Activated CD8-positive, alpha-beta memory T cell treated with anti-CD3 and anti-CD28 coated beads, Interleukin-2, amount 50 U/mL, for 48 hours (primary cell): ENCODE results near the gene CDR2.
"Not testable (repeated sequence)": the region's sequence is repeated elsewhere in the genome, so short reads cannot be mapped to it uniquely, and the experiment has no call there.

Source experiments
- DNase-seq: peaks from one replicate; pipeline ENCODE4 v3.0.0-alpha.2; 2020

The CDR2 gene

GRCh38 chr16:22374311-22375116 lies at the start of gene CDR2:
Gene CDR2, minus strand, starts transcription at chr16:22374619. Its CDS starts 310 bp downstream, at chr16:22374309.
- DNase-seq: peak; percentile 97

GRCh38 chr16:22423716-22424115 lies 49.3 kb upstream of the CDR2 start:
- DNase-seq: peak; percentile 32

GRCh38 chr16:22421136-22421535 lies 46.7 kb upstream of the CDR2 start:
- peak; percentile 35 for DNase-seq

- DNase-seq: peak; percentile 33
Observed at GRCh38 chr16:22420606-22421135, 46.3 kb upstream of the CDR2 start.

GRCh38 chr16:22419908-22420307 lies 45.5 kb upstream of the CDR2 start:
- DNase-seq: no peak

- DNase-seq: no peak
Observed at GRCh38 chr16:22418826-22419225, 44.4 kb upstream of the CDR2 start.

- not testable (repeated sequence) for DNase-seq
Observed at GRCh38 chr16:22417798-22418197, 43.4 kb upstream of the CDR2 start.

- no peak for DNase-seq
Observed at GRCh38 chr16:22417019-22417418, 42.6 kb upstream of the CDR2 start.

GRCh38 chr16:22413819-22414218 lies 39.4 kb upstream of the CDR2 start:
- peak; percentile 42 for DNase-seq

GRCh38 chr16:22407486-22407885 lies 33.1 kb upstream of the CDR2 start:
- DNase-seq: no peak

GRCh38 chr16:22402191-22402590 lies 27.8 kb upstream of the CDR2 start:
- no peak for DNase-seq

GRCh38 chr16:22400900-22401299 lies 26.5 kb upstream of the CDR2 start:
- no peak for DNase-seq

GRCh38 chr16:22397931-22398330 lies 23.5 kb upstream of the CDR2 start:
- no peak for DNase-seq

- no peak for DNase-seq
Observed at GRCh38 chr16:22397464-22397863, 23.0 kb upstream of the CDR2 start.

- no peak for DNase-seq
Observed at GRCh38 chr16:22395960-22396359, 21.5 kb upstream of the CDR2 start.

- no peak for DNase-seq
Observed at GRCh38 chr16:22394121-22394520, 19.7 kb upstream of the CDR2 start.

GRCh38 chr16:22388101-22388644 lies 13.8 kb upstream of the CDR2 start:
- DNase-seq: no peak

- DNase-seq: no peak
Observed at GRCh38 chr16:22386976-22387375, 12.6 kb upstream of the CDR2 start.

GRCh38 chr16:22385196-22385595 lies 10.8 kb upstream of the CDR2 start:
- DNase-seq: no peak

- no peak for DNase-seq
Observed at GRCh38 chr16:22383827-22384226, 9.4 kb upstream of the CDR2 start.

- no peak for DNase-seq
Observed at GRCh38 chr16:22381392-22381791, 7.0 kb upstream of the CDR2 start.

- DNase-seq: no peak
Observed at GRCh38 chr16:22380529-22380928, 6.1 kb upstream of the CDR2 start.

GRCh38 chr16:22379656-22380055 lies 5.2 kb upstream of the CDR2 start:
- no peak for DNase-seq

- no peak for DNase-seq
Observed at GRCh38 chr16:22375963-22376640, 1.7 kb upstream of the CDR2 start.
